ENCODE results near the gene HMGCS1.

GRCh38 chr5:43315682-43316081, 2.5 kb upstream of the HMGCS1 start:
- TF ChIP-seq, protein P1, sequence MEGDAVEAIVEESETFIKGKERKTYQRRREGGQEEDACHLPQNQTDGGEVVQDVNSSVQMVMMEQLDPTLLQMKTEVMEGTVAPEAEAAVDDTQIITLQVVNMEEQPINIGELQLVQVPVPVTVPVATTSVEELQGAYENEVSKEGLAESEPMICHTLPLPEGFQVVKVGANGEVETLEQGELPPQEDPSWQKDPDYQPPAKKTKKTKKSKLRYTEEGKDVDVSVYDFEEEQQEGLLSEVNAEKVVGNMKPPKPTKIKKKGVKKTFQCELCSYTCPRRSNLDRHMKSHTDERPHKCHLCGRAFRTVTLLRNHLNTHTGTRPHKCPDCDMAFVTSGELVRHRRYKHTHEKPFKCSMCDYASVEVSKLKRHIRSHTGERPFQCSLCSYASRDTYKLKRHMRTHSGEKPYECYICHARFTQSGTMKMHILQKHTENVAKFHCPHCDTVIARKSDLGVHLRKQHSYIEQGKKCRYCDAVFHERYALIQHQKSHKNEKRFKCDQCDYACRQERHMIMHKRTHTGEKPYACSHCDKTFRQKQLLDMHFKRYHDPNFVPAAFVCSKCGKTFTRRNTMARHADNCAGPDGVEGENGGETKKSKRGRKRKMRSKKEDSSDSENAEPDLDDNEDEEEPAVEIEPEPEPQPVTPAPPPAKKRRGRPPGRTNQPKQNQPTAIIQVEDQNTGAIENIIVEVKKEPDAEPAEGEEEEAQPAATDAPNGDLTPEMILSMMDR (IDR thresholded peaks at IDR 0.05; ENCODE audit: insufficient read depth, low read depth, low read length), result no peak
- no peak for TF ChIP-seq EZH2 (IDR thresholded peaks at IDR 0.05; ENCODE audit: insufficient read depth, low read length)

Measured in astrocyte (in vitro differentiated cells and primary cell).